Fibroblast of villous mesenchyme (primary cell): ENCODE measurements around the gene TM2D3. TPM values are rescaled to one million over a fixed set of nuclear protein-coding genes. Genes with fewer than 3 reads are reported as not detected.

Source experiments
- DNase-seq: peaks from one replicate; pipeline ENCODE4 v3.0.0-alpha.2; 2010; ENCODE audit warnings: low read depth
- H3K4me3 ChIP-seq: 2 replicates; pipeline ENCODE4 v1.5.1; 2011; ENCODE audit warnings: low read depth, mild to moderate bottlenecking, low read length
- total RNA-seq: library from RNA; depleted of rRNA; stranded (reverse); fragments of >200 nt; gene quantifications from 2 replicates; pipeline ENCODE4 v1.2.3, GENCODE V29; 2012
- TF ChIP-seq, protein P1 (sequence below): IDR thresholded peaks from 2 replicates; pipeline ENCODE4 v1.5.1; 2012; ENCODE audit warnings: low read depth, mild to moderate bottlenecking, low read length; ENCODE audit not compliant: insufficient read depth

Gene TM2D3, protein sequence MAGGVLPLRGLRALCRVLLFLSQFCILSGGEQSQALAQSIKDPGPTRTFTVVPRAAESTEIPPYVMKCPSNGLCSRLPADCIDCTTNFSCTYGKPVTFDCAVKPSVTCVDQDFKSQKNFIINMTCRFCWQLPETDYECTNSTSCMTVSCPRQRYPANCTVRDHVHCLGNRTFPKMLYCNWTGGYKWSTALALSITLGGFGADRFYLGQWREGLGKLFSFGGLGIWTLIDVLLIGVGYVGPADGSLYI
- 36.7 and 48.4 TPM in 2 replicates for total RNA-seq

GRCh38 chr15:101652098-101652785 lies at the start of gene TM2D3:
TM2D3 (minus strand) TSS chr15:101652381; CDS start chr15:101652361, 20 bp downstream.
- TF ChIP-seq, protein P1, sequence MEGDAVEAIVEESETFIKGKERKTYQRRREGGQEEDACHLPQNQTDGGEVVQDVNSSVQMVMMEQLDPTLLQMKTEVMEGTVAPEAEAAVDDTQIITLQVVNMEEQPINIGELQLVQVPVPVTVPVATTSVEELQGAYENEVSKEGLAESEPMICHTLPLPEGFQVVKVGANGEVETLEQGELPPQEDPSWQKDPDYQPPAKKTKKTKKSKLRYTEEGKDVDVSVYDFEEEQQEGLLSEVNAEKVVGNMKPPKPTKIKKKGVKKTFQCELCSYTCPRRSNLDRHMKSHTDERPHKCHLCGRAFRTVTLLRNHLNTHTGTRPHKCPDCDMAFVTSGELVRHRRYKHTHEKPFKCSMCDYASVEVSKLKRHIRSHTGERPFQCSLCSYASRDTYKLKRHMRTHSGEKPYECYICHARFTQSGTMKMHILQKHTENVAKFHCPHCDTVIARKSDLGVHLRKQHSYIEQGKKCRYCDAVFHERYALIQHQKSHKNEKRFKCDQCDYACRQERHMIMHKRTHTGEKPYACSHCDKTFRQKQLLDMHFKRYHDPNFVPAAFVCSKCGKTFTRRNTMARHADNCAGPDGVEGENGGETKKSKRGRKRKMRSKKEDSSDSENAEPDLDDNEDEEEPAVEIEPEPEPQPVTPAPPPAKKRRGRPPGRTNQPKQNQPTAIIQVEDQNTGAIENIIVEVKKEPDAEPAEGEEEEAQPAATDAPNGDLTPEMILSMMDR = peak; percentile 73
- peak; percentile 93 for DNase-seq
- peak within 1 kb of the TSS; percentile 86 for H3K4me3 ChIP-seq

GRCh38 chr15:101698314-101698713 lies 46.1 kb upstream of the TM2D3 start:
- no peak for DNase-seq
- TF ChIP-seq, protein P1 = no peak

GRCh38 chr15:101697488-101697887 lies 45.3 kb upstream of the TM2D3 start:
- TF ChIP-seq, protein P1 = no peak
- DNase-seq = no peak
- no peak overlapping the region for H3K4me3 ChIP-seq

More at GRCh38 chr15:101698314-101698713, 46.1 kb upstream of the TM2D3 start:
- no peak overlapping the region for H3K4me3 ChIP-seq

GRCh38 chr15:101696829-101697228 lies 44.6 kb upstream of the TM2D3 start:
- no peak for DNase-seq
- TF ChIP-seq, protein P1 = no peak
- H3K4me3 ChIP-seq = no peak overlapping the region

- TF ChIP-seq, protein P1 = peak; percentile 5
- DNase-seq = no peak
- no peak overlapping the region for H3K4me3 ChIP-seq
Observed at GRCh38 chr15:101694261-101694660, 42.1 kb upstream of the TM2D3 start.

- TF ChIP-seq, protein P1 = no peak
- no peak for DNase-seq
- H3K4me3 ChIP-seq = no peak overlapping the region
Observed at GRCh38 chr15:101692801-101693598, 40.8 kb upstream of the TM2D3 start.
